Thymus (tissue), 11 donors: ENCODE data around the gene DNAJC4. TPM values are rescaled to one million over a fixed set of nuclear protein-coding genes. Genes with fewer than 3 reads are reported as not detected.

ENCODE experiments used
- DNase-seq, 9 donors: peaks; one replicate each; pipeline ENCODE4 v3.0.0-alpha.2; 2013; ENCODE audit warnings: low spot score in 9 of 9, low read depth in 6 of 9, missing footprints in 1 of 9
- H3K27ac ChIP-seq, 2 donors: one replicate each; pipeline ENCODE4 v1.5.1; 2013; ENCODE audit warnings: control low read depth in 1 of 2, low read depth in 1 of 2, low read length in 1 of 2, mild to moderate bottlenecking in 1 of 2, moderate library complexity in 1 of 2
- H3K27me3 ChIP-seq, 2 donors: one replicate each; pipeline ENCODE4 v1.5.1; 2013; ENCODE audit warnings: low read length in 1 of 2; ENCODE audit not compliant: control insufficient read depth in 2 of 2, insufficient read depth in 1 of 2
- H3K36me3 ChIP-seq, 2 donors: one replicate each; pipeline ENCODE4 v1.5.1; 2013; ENCODE audit warnings: low read length in 1 of 2, mild to moderate bottlenecking in 1 of 2, moderate library complexity in 1 of 2; ENCODE audit not compliant: control insufficient read depth in 2 of 2, insufficient read depth in 2 of 2
- H3K4me1 ChIP-seq, 2 donors: one replicate each; pipeline ENCODE4 v1.5.1; 2013; ENCODE audit warnings: low read length in 2 of 2; ENCODE audit not compliant: control insufficient read depth in 2 of 2, insufficient read depth in 2 of 2
- H3K4me3 ChIP-seq, 2 donors: one replicate each; pipeline ENCODE4 v1.5.1; 2013; ENCODE audit warnings: low read length in 2 of 2, control low read depth in 1 of 2, mild to moderate bottlenecking in 1 of 2
- H3K9me3 ChIP-seq, 2 donors: one replicate each; pipeline ENCODE4 v1.5.1; 2013; ENCODE audit warnings: low read length in 1 of 2, mild to moderate bottlenecking in 1 of 2; ENCODE audit not compliant: control insufficient read depth in 2 of 2, insufficient read depth in 1 of 2
- WGBS: extraction: QIAGEN DNeasy Blood & Tissue Kit; methylation state at CpG from one replicate; pipeline ENCODE4 v1.1.7; 2013; 5-methylcytosine and 5-hydroxymethylcytosine counted together
- polyA plus RNA-seq: library from polyadenylated mRNA; stranded (reverse); fragments of 200-250 nt; gene quantifications from one replicate; pipeline ENCODE4 v1.2.3, GENCODE V29; 2013
- total RNA-seq: library from RNA; stranded (reverse); fragments of 120-200 nt; gene quantifications from one replicate; pipeline ENCODE4 v1.2.4, GENCODE V29; 2013
- donor health status: healthy.

DNAJC4 gene
- total and polyA plus RNA-seq, 2 donors = 18.1 to 134 TPM

- Histone ChIP-seq H3K4me3 (no peak overlapping the region), H3K9me3 (peaks cover 0 to 1% of the 10 kb centered on the region in 2 donors), H3K36me3 (peaks cover 41 to 49% of the 10 kb centered on the region in 2 donors), H3K27ac (no peak overlapping the region), H3K27me3 (no peaks in the 10 kb centered on the region), H3K4me1 (no peaks in the 10 kb centered on the region)
- no peak for DNase-seq
- 95% methylated on average over 24 of the region's 24 CpGs for WGBS
Observed at GRCh38 chr11:64258356-64258755, 28.0 kb downstream of the DNAJC4 start.

- Histone ChIP-seq H3K36me3 (peaks cover 41 to 49% of the 10 kb centered on the region in 2 donors), H3K4me1 (no peaks in the 10 kb centered on the region), H3K27ac (no peak overlapping the region), H3K27me3 (no peaks in the 10 kb centered on the region), H3K9me3 (peaks cover 0 to 1% of the 10 kb centered on the region in 2 donors), H3K4me3 (no peak overlapping the region)
- DNase-seq = no peak
- WGBS = 96% methylated on average over 32 of the region's 32 CpGs
Observed at GRCh38 chr11:64258946-64259532, 28.7 kb downstream of the DNAJC4 start.

GRCh38 chr11:64259533-64260067, 29.3 kb downstream of the DNAJC4 start:
- Histone ChIP-seq H3K4me1 (no peaks in the 10 kb centered on the region), H3K36me3 (peaks cover 37 to 47% of the 10 kb centered on the region in 2 donors), H3K27ac (no peak overlapping the region), H3K27me3 (no peaks in the 10 kb centered on the region), H3K9me3 (peaks cover 0 to 1% of the 10 kb centered on the region in 2 donors), H3K4me3 (no peak overlapping the region)
- 95% methylated on average over 4 of the region's 4 CpGs for WGBS
- no peak for DNase-seq

- Histone ChIP-seq H3K9me3 (peaks cover 0 to 1% of the 10 kb centered on the region in 2 donors), H3K27ac (no peak overlapping the region), H3K36me3 (peaks cover 34 to 43% of the 10 kb centered on the region in 2 donors), H3K27me3 (no peaks in the 10 kb centered on the region), H3K4me1 (no peaks in the 10 kb centered on the region), H3K4me3 (no peak overlapping the region)
- WGBS = 97% methylated on average over 6 of the region's 6 CpGs
- DNase-seq = no peak
Observed at GRCh38 chr11:64260147-64260708, 29.9 kb downstream of the DNAJC4 start.

GRCh38 chr11:64261556-64262080, 31.3 kb downstream of the DNAJC4 start:
- no peak overlapping the region for H3K4me3 ChIP-seq
- peaks cover 30 to 36% of the 10 kb centered on the region in 2 donors for H3K36me3 ChIP-seq
- peaks cover 0 to 1% of the 10 kb centered on the region in 2 donors for H3K9me3 ChIP-seq
- H3K27me3 ChIP-seq = no peaks in the 10 kb centered on the region
- no peaks in the 10 kb centered on the region for H3K4me1 ChIP-seq
- DNase-seq = no peak
- no peak overlapping the region for H3K27ac ChIP-seq
- 98% methylated on average over 18 of the region's 18 CpGs for WGBS

- no peak overlapping the region for H3K4me3 ChIP-seq
- H3K27me3 ChIP-seq = no peaks in the 10 kb centered on the region
- WGBS = 98% methylated on average over 42 of the region's 42 CpGs
- H3K27ac ChIP-seq = no peak overlapping the region
- no peak for DNase-seq
- peaks cover 0 to 1% of the 10 kb centered on the region in 2 donors for H3K9me3 ChIP-seq
- H3K4me1 ChIP-seq = no peaks in the 10 kb centered on the region
- peaks cover 30 to 35% of the 10 kb centered on the region in 2 donors for H3K36me3 ChIP-seq
Observed at GRCh38 chr11:64262271-64263002, 32.1 kb downstream of the DNAJC4 start.

GRCh38 chr11:64263021-64263946, 32.9 kb downstream of the DNAJC4 start:
- H3K9me3 ChIP-seq = peaks cover 0 to 1% of the 10 kb centered on the region in 2 donors
- no peak for DNase-seq
- no peak overlapping the region for H3K4me3 ChIP-seq
- H3K27me3 ChIP-seq = no peaks in the 10 kb centered on the region
- 95% methylated on average over 29 of the region's 29 CpGs for WGBS
- H3K4me1 ChIP-seq = peaks cover 2 to 8% of the 10 kb centered on the region in 2 donors
- H3K27ac ChIP-seq = no peak overlapping the region
- peaks cover 30 to 34% of the 10 kb centered on the region in 2 donors for H3K36me3 ChIP-seq

GRCh38 chr11:64263947-64264317, 33.6 kb downstream of the DNAJC4 start:
- Histone ChIP-seq H3K27me3 (no peaks in the 10 kb centered on the region), H3K27ac (no peak overlapping the region), H3K4me3 (no peak overlapping the region), H3K4me1 (peaks cover 7 to 14% of the 10 kb centered on the region in 2 donors), H3K9me3 (peaks cover 0 to 1% of the 10 kb centered on the region in 2 donors), H3K36me3 (peaks cover 24 to 30% of the 10 kb centered on the region in 2 donors)
- 98% methylated on average over 8 of the region's 8 CpGs for WGBS
- no peak for DNase-seq
